OCI-LY7 (cell line): ENCODE measurements around the gene PLPPR3. TPM values are rescaled to one million over a fixed set of nuclear protein-coding genes. Genes with fewer than 3 reads are reported as not detected.

ENCODE experiments used
- BruUV-seq: library from RNA; stranded (reverse); fragments of 400-500 nt; replicated peaks from 2 replicates; lab custom pipeline; 2021; lab: Mats Ljungman, UMichigan
- CTCF ChIA-PET: fragments of 300-600 bp; sonication (Branson Sonifier 250); formaldehyde crosslinking; loops from one replicate; lab custom pipeline; 2022; ENCODE audit warnings: antibody characterized with exemption; ENCODE audit not compliant: unreplicated experiment; lab: Charles Lee
- POLR2A ChIA-PET: fragments of 300-600 bp; sonication (Branson Sonifier 250); formaldehyde crosslinking; loops from one replicate; lab custom pipeline; 2022; ENCODE audit warnings: antibody characterized with exemption; lab: Charles Lee
- DNase-seq: peaks from one replicate; pipeline ENCODE4 v3.0.0-alpha.2; 2015; ENCODE audit warnings: low spot score
- H2AFZ ChIP-seq: fragments of 200-600 bp; sonication (generic), shearing (Covaris generic); 2 replicates; pipeline ENCODE4 v1.6.1; 2014; ENCODE audit warnings: mild to moderate bottlenecking, antibody characterized with exemption, low read length, moderate library complexity
- H3K27ac ChIP-seq: fragments of 200-600 bp; sonication (generic); 2 replicates; pipeline ENCODE4 v1.5.1; 2014; ENCODE audit warnings: mixed run types, low read depth, mild to moderate bottlenecking, moderate library complexity, low read length, inconsistent platforms; ENCODE audit not compliant: poor library complexity, severe bottlenecking
- H3K36me3 ChIP-seq: fragments of 200-600 bp; sonication (generic); 2 replicates; pipeline ENCODE4 v1.6.1; 2014; ENCODE audit warnings: mild to moderate bottlenecking, antibody characterized with exemption, low read length, moderate library complexity, mixed read lengths; ENCODE audit not compliant: insufficient read depth
- H3K4me1 ChIP-seq: fragments of 200-600 bp; sonication (generic); 2 replicates; pipeline ENCODE4 v1.5.1; 2014; ENCODE audit warnings: mild to moderate bottlenecking, low read length; ENCODE audit not compliant: insufficient read depth, poor library complexity, severe bottlenecking
- H3K4me2 ChIP-seq: fragments of 200-600 bp; sonication (generic); 2 replicates; pipeline ENCODE4 v1.6.1; 2014; ENCODE audit warnings: mild to moderate bottlenecking, low read length
- H3K4me3 ChIP-seq: fragments of 200-600 bp; sonication (generic); 2 replicates; pipeline ENCODE4 v1.5.1; 2014; ENCODE audit warnings: mild to moderate bottlenecking, low read depth, low read length; ENCODE audit not compliant: poor library complexity, severe bottlenecking
- H3K79me2 ChIP-seq: fragments of 200-600 bp; sonication (generic); 2 replicates; pipeline ENCODE4 v1.6.1; 2016; ENCODE audit warnings: low read depth, mild to moderate bottlenecking, low read length, moderate library complexity, mixed read lengths; ENCODE audit not compliant: insufficient read depth
- H3K9me2 ChIP-seq: fragments of 200-600 bp; sonication (generic); 2 replicates; pipeline ENCODE4 v1.6.1; 2016; ENCODE audit warnings: mild to moderate bottlenecking, low read length, mixed read lengths; ENCODE audit not compliant: insufficient read depth
- H3K9me3 ChIP-seq: fragments of 200-600 bp; sonication (generic); 2 replicates; pipeline ENCODE4 v1.6.1; 2014; ENCODE audit warnings: mild to moderate bottlenecking, mixed run types, low read length, mixed read lengths
- H4K20me1 ChIP-seq: fragments of 200-600 bp; sonication (generic); 2 replicates; pipeline ENCODE4 v1.6.1; 2014; ENCODE audit warnings: mild to moderate bottlenecking, antibody characterized with exemption, low read length, moderate library complexity, mixed read lengths; ENCODE audit not compliant: insufficient read depth
- EZH2phosphoT487 ChIP-seq: fragments of 200-600 bp; sonication (generic); IDR thresholded peaks from 2 replicates; pipeline ENCODE4 v1.6.1; 2018; ENCODE audit warnings: low read depth, borderline replicate concordance, mild to moderate bottlenecking, mixed run types, antibody characterized with exemption, low read length, moderate library complexity, mixed read lengths
- intact Hi-C: fragments of 100-400 bp; cut with micrococcal nuclease; formaldehyde crosslinking; loops from one replicate; pipeline ENCODE4 v1.10.0; 2022; ENCODE audit not compliant: unreplicated experiment
- total RNA-seq, 2 experiments: library from RNA; depleted of rRNA in 1 of 2; stranded (reverse); fragments of >200 nt in 1 of 2; shearing (Covaris generic) in 1 of 2; gene quantifications; 2 replicates each; pipeline ENCODE4 v1.2.3, GENCODE V29; 2014 to 2022
- TF ChIP-seq, protein P1 (sequence below): fragments of 200-600 bp; sonication (generic); conservative IDR thresholded peaks from 2 replicates; pipeline ENCODE4 v1.5.1; 2014; ENCODE audit warnings: mild to moderate bottlenecking, antibody characterized with exemption, low read length, moderate library complexity, mixed read lengths

Gene PLPPR3
- total RNA-seq, 2 experiments from 2014 or later = not detected

DNA sequence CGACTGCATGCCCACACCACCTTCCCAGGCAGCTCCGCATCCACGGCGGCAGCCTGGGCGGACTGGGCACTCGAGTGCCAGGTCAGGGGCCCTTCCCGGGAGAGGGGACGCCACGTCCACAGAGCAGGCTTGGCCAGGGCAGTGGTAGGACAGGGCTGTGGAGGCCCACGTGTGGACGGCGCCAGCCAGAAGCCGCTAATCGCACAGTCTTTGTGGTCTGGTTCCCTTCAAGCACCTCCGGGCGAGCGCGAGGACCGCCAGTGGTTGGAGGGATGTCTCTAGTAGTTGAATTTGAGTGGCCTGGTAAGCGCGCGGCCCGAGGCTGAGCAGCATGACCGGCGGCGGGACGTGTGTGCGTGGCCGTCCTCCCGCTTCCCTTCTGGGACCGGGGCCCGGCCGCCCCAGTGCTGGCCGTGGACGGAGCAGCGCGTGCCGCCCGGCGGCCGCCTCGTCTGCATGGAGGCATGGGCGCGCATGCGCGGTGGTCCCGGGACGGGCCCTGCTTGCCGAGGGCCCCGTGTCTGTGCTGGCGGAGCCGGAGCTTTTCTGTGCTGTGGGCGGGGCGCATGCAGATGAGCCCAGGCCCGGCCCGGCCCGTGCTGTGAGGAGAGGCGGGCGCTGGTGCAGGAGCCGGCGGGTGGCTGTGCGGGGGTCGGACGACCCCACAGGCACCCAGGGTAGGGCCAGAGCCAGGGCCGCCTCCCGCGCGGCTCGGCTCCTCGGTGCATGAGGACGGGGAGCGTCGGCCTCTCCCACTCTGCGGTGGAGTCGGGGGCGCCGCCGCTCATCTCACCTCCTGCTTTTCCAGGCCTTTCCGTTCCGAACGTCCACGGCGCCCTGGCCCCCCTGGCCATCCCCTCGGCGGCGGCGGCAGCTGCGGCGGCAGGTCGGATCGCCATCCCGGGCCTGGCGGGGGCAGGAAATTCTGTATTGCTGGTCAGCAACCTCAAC is 15.9 kb downstream of the PLPPR3 start:
- BruUV-seq = no TSS peak
- CTCF ChIA-PET = no interaction called here
- peaks cover 20% of the 10 kb centered on the region for H4K20me1 ChIP-seq

GRCh38 chr19:805166-805551 is 16.6 kb downstream of the PLPPR3 start:
- intact Hi-C loops = no loop called here
- peaks cover 99% of the 10 kb centered on the region for H3K36me3 ChIP-seq
- no peak overlapping the region for H3K27ac ChIP-seq
- H3K79me2 ChIP-seq = peaks cover 37% of the 10 kb centered on the region
- H2AFZ ChIP-seq = no peak overlapping the region
- no peak overlapping the region for H3K4me2 ChIP-seq
- no peak for TF ChIP-seq EZH2phosphoT487
- TF ChIP-seq, protein P1, sequence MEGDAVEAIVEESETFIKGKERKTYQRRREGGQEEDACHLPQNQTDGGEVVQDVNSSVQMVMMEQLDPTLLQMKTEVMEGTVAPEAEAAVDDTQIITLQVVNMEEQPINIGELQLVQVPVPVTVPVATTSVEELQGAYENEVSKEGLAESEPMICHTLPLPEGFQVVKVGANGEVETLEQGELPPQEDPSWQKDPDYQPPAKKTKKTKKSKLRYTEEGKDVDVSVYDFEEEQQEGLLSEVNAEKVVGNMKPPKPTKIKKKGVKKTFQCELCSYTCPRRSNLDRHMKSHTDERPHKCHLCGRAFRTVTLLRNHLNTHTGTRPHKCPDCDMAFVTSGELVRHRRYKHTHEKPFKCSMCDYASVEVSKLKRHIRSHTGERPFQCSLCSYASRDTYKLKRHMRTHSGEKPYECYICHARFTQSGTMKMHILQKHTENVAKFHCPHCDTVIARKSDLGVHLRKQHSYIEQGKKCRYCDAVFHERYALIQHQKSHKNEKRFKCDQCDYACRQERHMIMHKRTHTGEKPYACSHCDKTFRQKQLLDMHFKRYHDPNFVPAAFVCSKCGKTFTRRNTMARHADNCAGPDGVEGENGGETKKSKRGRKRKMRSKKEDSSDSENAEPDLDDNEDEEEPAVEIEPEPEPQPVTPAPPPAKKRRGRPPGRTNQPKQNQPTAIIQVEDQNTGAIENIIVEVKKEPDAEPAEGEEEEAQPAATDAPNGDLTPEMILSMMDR = no peak
- H3K4me3 ChIP-seq = no peak overlapping the region
- ChIA-PET POLR2A (no interaction called here), CTCF (no interaction called here)
- no peaks in the 10 kb centered on the region for H3K9me2 ChIP-seq
- no TSS peak for BruUV-seq
- H3K4me1 ChIP-seq = peaks cover 6% of the 10 kb centered on the region
- no peak for DNase-seq
- peaks cover 26% of the 10 kb centered on the region for H4K20me1 ChIP-seq
- H3K9me3 ChIP-seq = no peaks in the 10 kb centered on the region

More for the DNA sequence above, 15.9 kb downstream of the PLPPR3 start:
- Histone ChIP-seq H2AFZ (no peak overlapping the region), H3K79me2 (peaks cover 30% of the 10 kb centered on the region), H3K27ac (no peak overlapping the region), H3K9me2 (no peaks in the 10 kb centered on the region), H3K9me3 (no peaks in the 10 kb centered on the region), H3K4me1 (no peaks in the 10 kb centered on the region), H3K4me2 (no peak overlapping the region), H3K4me3 (no peak overlapping the region), H3K36me3 (peaks cover 99% of the 10 kb centered on the region)
- intact Hi-C loops = no loop called here
- no peak for DNase-seq
- no peak for TF ChIP-seq EZH2phosphoT487
- TF ChIP-seq, protein P1 = no peak
- POLR2A ChIA-PET = no interaction called here
